ENCODE data around the gene RPS15. TPM values are rescaled to one million over a fixed set of nuclear protein-coding genes. Genes with fewer than 3 reads are reported as not detected.
"Not testable (repeated sequence)": the region's sequence is repeated elsewhere in the genome, so short reads cannot be mapped to it uniquely, and the experiment has no call there.

Gene RPS15
- total and polyA plus RNA-seq, 4 donors = 574 to 2,993 (median 1,933) TPM

DNA sequence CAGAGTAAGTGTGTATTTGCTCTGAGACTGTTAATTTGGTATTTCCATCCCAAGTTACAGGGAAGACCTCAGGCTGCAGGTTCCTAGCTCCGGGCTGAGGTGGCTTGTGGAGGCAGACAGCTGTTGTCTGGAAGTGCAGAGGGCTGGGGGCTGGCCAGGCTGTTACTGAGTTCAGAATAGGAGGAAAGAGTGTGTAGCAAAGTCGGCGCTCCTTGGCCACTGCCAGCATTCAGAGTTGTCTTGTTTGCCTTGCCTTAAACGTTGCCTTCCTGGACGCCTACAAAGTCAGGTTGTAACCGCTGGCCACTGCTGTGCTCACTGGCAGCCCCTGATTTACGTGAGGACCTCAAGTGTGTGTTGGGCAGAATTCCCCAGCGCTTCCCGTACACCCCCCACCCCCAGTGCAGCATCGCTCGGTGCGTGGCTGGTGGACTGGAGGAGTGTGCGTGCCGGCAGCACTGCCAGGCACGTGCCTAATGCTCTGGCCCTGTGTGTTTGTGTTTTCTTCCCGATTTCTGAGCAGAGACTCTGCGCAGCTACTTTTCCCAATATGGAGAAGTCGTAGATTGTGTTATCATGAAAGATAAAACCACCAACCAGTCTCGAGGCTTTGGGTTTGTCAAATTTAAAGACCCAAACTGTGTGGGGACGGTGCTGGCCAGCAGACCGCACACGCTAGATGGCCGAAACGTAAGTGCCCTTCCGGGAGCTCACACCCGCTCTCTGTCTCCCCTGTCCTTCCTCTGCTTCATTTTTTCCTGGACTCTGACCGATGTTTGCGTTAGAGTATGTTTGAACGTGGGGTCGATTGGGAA lies 20.3 kb upstream of the RPS15 start:
- 81 to 88% methylated on average over 30 of the region's 30 CpGs for whole genome bisulfite sequencing, 2 donors
- H3K4me1 ChIP-seq (ENCODE audit: control insufficient read depth in 5 of 5, insufficient read depth in 5 of 5, low read length in 5 of 5) = peaks cover 14 to 27% (median 18%) of the 10 kb centered on the region in 5 donors
- peak overlapping the region in 1 of 2 donors; percentile 23 for H3K27ac ChIP-seq (ENCODE audit: low read depth in 1 of 2, low read length in 1 of 2)
- DNase-seq (no peak), ATAC-seq (ENCODE audit: insufficient read depth, low FRiP score) (no peak)
- H3K36me3 ChIP-seq (ENCODE audit: control insufficient read depth in 4 of 4, insufficient read depth in 4 of 4, low read length in 4 of 4) = peaks cover 0 to 52% (median 10%) of the 10 kb centered on the region in 4 donors
- H3K9ac ChIP-seq (ENCODE audit: insufficient read depth in 1 of 2, low read length in 2 of 2) = no peak overlapping the region
- H3K4me3 ChIP-seq = no peak overlapping the region
- no peaks in the 10 kb centered on the region for H3K9me3 ChIP-seq (ENCODE audit: control insufficient read depth in 4 of 4, insufficient read depth in 3 of 4, low read length in 3 of 4)
- TF ChIP-seq, protein P1, sequence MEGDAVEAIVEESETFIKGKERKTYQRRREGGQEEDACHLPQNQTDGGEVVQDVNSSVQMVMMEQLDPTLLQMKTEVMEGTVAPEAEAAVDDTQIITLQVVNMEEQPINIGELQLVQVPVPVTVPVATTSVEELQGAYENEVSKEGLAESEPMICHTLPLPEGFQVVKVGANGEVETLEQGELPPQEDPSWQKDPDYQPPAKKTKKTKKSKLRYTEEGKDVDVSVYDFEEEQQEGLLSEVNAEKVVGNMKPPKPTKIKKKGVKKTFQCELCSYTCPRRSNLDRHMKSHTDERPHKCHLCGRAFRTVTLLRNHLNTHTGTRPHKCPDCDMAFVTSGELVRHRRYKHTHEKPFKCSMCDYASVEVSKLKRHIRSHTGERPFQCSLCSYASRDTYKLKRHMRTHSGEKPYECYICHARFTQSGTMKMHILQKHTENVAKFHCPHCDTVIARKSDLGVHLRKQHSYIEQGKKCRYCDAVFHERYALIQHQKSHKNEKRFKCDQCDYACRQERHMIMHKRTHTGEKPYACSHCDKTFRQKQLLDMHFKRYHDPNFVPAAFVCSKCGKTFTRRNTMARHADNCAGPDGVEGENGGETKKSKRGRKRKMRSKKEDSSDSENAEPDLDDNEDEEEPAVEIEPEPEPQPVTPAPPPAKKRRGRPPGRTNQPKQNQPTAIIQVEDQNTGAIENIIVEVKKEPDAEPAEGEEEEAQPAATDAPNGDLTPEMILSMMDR (IDR thresholded peaks at IDR 0.05; ENCODE audit: control extremely low read depth, extremely low read depth) = no peak
- H3K27me3 ChIP-seq (ENCODE audit: control insufficient read depth in 3 of 3, insufficient read depth in 3 of 3, low read length in 2 of 3) = no peaks in the 10 kb centered on the region

DNA sequence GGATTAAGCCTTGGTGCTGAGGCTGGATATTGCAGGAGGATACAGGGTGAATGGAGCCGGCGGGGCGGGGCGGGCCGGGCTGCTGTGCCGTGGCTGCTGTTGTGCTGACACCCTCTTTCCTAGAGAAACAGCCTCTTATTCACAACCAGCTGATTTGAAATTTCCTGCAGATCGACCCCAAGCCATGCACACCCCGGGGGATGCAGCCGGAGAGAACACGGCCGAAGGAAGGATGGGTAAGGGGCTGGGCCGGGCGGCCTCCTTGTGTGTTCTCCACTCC lies 19.8 kb upstream of the RPS15 start:
- 86 to 96% methylated on average over 13 of the region's 13 CpGs for WGBS, 2 donors
- Histone ChIP-seq H3K36me3 (ENCODE audit: control insufficient read depth in 4 of 4, insufficient read depth in 4 of 4, low read length in 4 of 4) (peaks cover 0 to 51% (median 15%) of the 10 kb centered on the region in 4 donors), H3K4me1 (ENCODE audit: control insufficient read depth in 5 of 5, insufficient read depth in 5 of 5, low read length in 5 of 5) (peaks cover 14 to 27% (median 18%) of the 10 kb centered on the region in 5 donors), H3K27me3 (ENCODE audit: control insufficient read depth in 3 of 3, insufficient read depth in 3 of 3, low read length in 2 of 3) (no peaks in the 10 kb centered on the region), H3K27ac (ENCODE audit: low read depth in 1 of 2, low read length in 1 of 2) (peak overlapping the region in 1 of 2 donors; percentile 11), H3K9me3 (ENCODE audit: control insufficient read depth in 4 of 4, insufficient read depth in 3 of 4, low read length in 3 of 4) (no peaks in the 10 kb centered on the region), H3K9ac (ENCODE audit: insufficient read depth in 1 of 2, low read length in 2 of 2) (no peak overlapping the region), H3K4me3 (no peak overlapping the region)
- TF ChIP-seq, protein P1 (IDR thresholded peaks at IDR 0.05; ENCODE audit: control extremely low read depth, extremely low read depth) = no peak
- ATAC-seq (ENCODE audit: insufficient read depth, low FRiP score) (no peak), DNase-seq (no peak)

DNA sequence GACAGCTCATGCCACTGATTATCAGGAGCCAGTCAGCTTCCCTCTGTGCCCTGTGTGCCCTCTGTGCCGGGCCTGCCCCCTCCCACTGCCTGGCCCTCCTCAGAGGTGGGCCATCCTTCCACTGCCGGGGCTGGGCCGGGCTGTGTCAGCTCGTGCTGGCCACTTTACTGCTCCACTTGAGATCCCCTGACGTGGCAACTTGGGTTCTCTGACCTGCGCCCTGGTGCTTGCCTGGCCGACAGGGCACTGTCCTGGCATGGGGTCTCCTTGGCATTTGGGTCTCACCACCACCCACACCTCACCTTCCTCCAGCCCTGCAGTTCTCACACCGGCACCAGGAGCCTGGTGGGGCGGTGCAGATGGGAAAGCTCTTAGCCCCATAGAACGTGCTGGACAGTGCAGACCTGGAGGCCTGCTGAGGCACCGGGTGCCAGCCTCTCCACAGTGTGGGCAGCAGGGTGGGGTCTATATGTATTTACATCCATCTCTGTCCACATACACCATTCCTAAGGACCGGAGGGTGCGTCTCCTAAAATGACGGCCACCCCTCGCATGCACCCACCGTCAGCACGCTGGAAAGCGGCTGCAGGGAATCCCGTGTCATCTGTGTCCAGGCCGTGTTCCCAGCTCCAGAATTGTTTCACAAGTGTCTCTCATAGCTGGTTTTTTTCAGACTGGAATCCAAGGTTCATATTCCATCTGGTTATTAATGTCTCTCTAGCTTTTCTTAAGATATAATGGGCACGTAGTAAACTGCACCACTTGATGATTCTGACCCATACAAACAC lies 19.1 kb upstream of the RPS15 start:
- no peaks in the 10 kb centered on the region for H3K27me3 ChIP-seq (ENCODE audit: control insufficient read depth in 3 of 3, insufficient read depth in 3 of 3, low read length in 2 of 3)
- H3K4me1 ChIP-seq (ENCODE audit: control insufficient read depth in 5 of 5, insufficient read depth in 5 of 5, low read length in 5 of 5) = peaks cover 14 to 27% (median 18%) of the 10 kb centered on the region in 5 donors
- no peak overlapping the region for H3K9ac ChIP-seq (ENCODE audit: insufficient read depth in 1 of 2, low read length in 2 of 2)
- no peak for ATAC-seq (ENCODE audit: insufficient read depth, low FRiP score)
- no peak for DNase-seq
- WGBS, 2 donors = 86 to 91% methylated on average over 21 of the region's 21 CpGs
- H3K4me3 ChIP-seq = no peak overlapping the region
- peaks cover 6 to 58% (median 17%) of the 10 kb centered on the region in 4 donors for H3K36me3 ChIP-seq (ENCODE audit: control insufficient read depth in 4 of 4, insufficient read depth in 4 of 4, low read length in 4 of 4)
- H3K27ac ChIP-seq (ENCODE audit: low read depth in 1 of 2, low read length in 1 of 2) = no peak overlapping the region
- no peaks in the 10 kb centered on the region for H3K9me3 ChIP-seq (ENCODE audit: control insufficient read depth in 4 of 4, insufficient read depth in 3 of 4, low read length in 3 of 4)
- TF ChIP-seq, protein P1 (IDR thresholded peaks at IDR 0.05; ENCODE audit: control extremely low read depth, extremely low read depth) = no peak

DNA sequence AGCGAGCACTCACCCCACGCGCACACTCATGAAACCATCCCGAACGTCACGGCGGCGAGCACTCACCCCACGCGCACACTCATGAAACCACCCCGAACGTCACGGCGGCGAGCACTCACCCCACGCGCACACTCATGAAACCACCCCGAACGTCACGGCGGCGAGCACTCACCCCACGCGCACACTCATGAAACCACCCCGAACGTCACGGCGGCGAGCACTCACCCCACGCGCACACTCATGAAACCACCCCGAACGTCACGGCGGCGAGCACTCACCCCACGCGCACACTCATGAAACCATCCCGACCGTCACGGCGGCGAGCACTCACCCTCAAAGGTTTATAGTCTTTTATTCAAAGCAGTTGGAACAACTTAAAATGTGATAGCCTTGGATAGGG lies 18.1 kb upstream of the RPS15 start:
- Histone ChIP-seq H3K4me1 (ENCODE audit: control insufficient read depth in 5 of 5, insufficient read depth in 5 of 5, low read length in 5 of 5) (peaks cover 14 to 25% (median 18%) of the 10 kb centered on the region in 5 donors), H3K36me3 (ENCODE audit: control insufficient read depth in 4 of 4, insufficient read depth in 4 of 4, low read length in 4 of 4) (peaks cover 6 to 67% (median 22%) of the 10 kb centered on the region in 4 donors)
- H3K9ac ChIP-seq (ENCODE audit: insufficient read depth in 1 of 2, low read length in 2 of 2); H3K4me3 ChIP-seq; ATAC-seq (ENCODE audit: insufficient read depth, low FRiP score); DNase-seq; H3K27ac ChIP-seq (ENCODE audit: low read depth in 1 of 2, low read length in 1 of 2); H3K9me3 ChIP-seq (ENCODE audit: control insufficient read depth in 4 of 4, insufficient read depth in 3 of 4, low read length in 3 of 4); H3K27me3 ChIP-seq (ENCODE audit: control insufficient read depth in 3 of 3, insufficient read depth in 3 of 3, low read length in 2 of 3): not testable (repeated sequence)
- WGBS, 2 donors = 95 to 96% methylated on average over 26 to 28 of the region's 43 CpGs

Measured in lung (tissue), 12 donors.